HG02588 (cell line): ENCODE measurements around the gene TRIM72.
"Not testable (repeated sequence)": the region's sequence is repeated elsewhere in the genome, so short reads cannot be mapped to it uniquely, and the experiment has no call there.

ENCODE experiments used
- ATAC-seq: cut with Tn5 transposase; IDR thresholded peaks from one replicate; pipeline ENCODE4 v1.9.1; 2021; ENCODE audit warnings: mild to moderate bottlenecking, moderate library complexity; ENCODE audit not compliant: unreplicated experiment

Gene TRIM72

GRCh38 chr16:31190818-31191444 is 23.0 kb upstream of the TRIM72 start:
- ATAC-seq, result no peak

GRCh38 chr16:31191697-31192428 is 22.1 kb upstream of the TRIM72 start:
- no peak for ATAC-seq

- ATAC-seq, result no peak
Observed at GRCh38 chr16:31192856-31193642, 20.9 kb upstream of the TRIM72 start.

GRCh38 chr16:31193874-31194273 is 20.0 kb upstream of the TRIM72 start:
- no peak for ATAC-seq

DNA sequence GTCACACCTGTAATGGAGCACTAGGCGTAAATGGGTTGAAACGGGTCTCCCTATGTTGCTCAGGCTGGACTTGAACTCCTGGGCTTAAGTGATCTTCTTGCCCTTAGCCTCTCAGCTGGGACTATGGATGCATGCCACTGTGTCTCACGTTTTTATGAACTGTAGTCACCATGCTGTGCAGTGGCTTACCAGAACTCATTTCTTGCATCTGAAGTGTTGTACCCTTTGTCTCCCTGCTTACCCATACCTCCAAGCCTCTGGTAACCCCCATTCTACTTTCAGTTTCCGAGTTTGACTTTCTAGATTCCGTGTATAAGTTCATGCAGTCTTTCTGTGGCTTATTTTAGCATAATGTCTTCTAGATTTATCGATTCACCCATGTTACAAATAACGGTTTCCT is 19.0 kb upstream of the TRIM72 start:
- no peak for ATAC-seq

DNA sequence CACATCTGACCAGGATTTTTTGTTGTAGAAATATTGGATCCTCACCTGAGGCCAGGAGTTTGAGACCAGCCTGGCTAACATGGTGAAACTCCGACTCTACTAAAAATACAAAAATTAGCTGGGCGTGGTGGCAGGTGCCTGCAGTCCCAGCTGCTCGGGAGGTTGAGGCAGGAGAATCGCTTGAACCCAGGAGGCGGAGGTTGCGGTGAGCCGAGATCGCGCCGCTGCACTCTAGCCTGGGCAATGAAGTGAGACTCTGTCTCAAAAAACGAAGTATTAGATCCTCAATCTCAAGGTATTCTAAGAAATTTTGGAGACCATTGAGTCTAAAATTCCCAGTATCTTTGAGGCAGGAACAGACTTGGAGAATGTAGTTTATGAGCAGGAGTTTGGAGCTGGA is 18.1 kb upstream of the TRIM72 start:
- ATAC-seq, result not testable (repeated sequence)

- no peak for ATAC-seq
Observed at GRCh38 chr16:31196324-31197088, 17.4 kb upstream of the TRIM72 start.

- ATAC-seq, result no peak
Observed at GRCh38 chr16:31198207-31198882, 15.6 kb upstream of the TRIM72 start.

DNA sequence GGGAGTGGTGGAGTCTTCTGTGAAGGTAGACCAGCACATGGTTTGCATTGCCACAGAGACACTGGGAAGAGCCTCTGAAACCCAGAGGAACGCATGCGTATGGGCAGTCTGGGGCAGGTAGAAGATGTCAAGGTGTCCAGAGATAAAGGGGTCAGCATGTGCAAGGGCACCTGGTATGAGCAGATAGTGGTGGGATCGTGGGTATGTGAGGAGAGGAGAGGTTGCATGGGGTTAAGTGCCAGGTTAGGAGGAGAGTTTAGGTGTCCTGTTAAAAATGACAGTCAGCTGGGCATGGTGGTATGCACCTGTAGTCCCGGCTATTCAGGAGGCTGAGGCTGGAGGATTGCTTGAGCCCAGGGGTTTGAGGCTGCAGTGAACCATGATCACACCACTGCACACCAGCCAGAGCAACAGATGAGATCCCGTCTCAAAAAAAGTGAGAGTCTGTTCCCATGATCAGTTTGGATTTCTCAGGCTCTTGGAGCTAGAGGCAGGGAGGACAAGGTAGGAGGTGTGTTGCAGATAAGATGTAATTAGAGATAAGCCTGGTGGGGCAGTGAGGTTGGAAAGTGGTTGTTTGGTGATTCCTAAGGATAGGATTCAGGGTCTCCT is 14.4 kb upstream of the TRIM72 start:
- ATAC-seq, result no peak

GRCh38 chr16:31200111-31200510 is 13.8 kb upstream of the TRIM72 start:
- not testable (repeated sequence) for ATAC-seq

GRCh38 chr16:31200821-31201568 is 12.9 kb upstream of the TRIM72 start:
- no peak for ATAC-seq

- ATAC-seq, result peak; percentile 32
Observed at GRCh38 chr16:31201582-31202413, 12.1 kb upstream of the TRIM72 start.

- ATAC-seq, result peak; percentile 41
Observed at GRCh38 chr16:31202414-31203375, 11.2 kb upstream of the TRIM72 start, which contains the start of gene PYCARD. Gene PYCARD, minus strand, starts transcription at chr16:31202760. Its CDS starts 70 bp downstream, at chr16:31202690.

GRCh38 chr16:31204871-31205666 is 8.8 kb upstream of the TRIM72 start:
- no peak for ATAC-seq

DNA sequence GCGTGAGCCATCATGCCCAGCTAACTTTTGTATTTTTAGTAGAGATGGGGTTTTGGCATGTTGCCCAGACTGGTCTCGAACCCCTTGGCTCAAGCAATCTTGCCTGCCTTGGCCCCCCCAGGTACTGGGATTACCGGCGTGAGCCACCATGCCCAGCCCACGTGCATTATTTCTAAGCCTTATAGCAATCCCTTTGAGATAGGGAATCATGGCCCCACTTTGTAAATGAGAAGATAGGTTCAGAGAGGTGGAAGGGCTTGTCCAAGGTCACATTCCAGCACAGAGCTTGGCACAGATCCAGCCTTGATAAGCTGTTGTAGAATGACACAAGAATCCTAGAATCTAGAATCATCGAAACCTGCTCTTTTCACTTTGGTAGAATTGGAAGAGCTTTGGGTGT is 7.1 kb upstream of the TRIM72 start:
- no peak for ATAC-seq

- ATAC-seq, result no peak
Observed at GRCh38 chr16:31213342-31213741, 577 bp upstream of the TRIM72 start.
